IPS-11a (cell line): Measurements from ENCODE around the gene TEX264.
A peak's percentile ranks its signal among the peaks of the same experiment; 100 is the strongest.
"Not testable (repeated sequence)": the region's sequence is repeated elsewhere in the genome, so short reads cannot be mapped to it uniquely, and the experiment has no call there.

ENCODE experiments used
- H3K4me3 ChIP-seq: one replicate; pipeline ENCODE4 v1.5.1; 2013; ENCODE audit warnings: low read depth, low read length, control low read depth

TEX264 gene

DNA sequence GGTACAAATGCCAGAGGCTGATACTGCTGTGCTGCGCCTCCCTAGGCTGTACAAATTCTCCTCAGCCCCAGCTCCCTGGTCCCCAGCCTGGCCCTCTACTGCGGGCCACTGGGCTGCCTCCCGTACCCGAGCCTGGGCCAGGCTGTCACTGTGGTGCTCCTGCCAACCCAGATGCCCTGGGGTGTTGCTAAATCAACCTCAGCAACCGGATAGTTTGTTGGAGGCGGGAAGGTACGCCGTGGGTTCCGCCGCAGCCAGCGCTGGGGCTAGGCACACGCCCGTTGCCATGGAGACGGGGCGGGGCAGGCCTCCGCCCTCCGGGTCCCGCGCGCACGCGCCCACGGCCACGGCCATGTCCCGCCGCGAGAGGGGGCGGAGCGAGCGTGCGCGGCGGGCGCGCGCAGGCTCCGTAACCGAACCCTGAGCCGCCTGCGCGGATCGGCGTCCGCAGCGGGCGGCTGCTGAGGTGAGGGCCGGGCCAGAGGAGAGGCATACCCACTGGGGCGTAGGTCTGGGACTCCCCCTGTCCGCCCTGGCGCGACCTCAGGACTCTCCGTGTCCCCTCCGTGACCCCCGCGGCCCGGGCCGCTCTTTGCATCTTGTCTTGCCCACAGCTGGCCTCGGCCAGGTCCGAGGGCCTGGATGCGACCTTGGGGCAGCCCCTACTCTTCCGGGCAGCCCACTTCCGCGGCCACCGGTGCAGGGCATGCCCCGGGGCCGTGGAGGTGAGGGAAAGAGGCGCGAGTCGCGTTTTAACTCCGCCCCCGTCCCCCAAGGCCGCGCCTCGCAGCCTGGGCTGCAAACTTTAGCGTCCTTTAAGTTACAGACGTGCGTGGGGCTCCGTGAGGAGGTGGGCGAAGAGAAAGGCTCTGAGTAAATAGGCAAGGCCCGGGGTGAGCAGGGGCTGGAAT, at the start of gene TEX264:
Gene TEX264, plus strand, starts transcription at position 430 of the 911 bp plus-strand sequence. CDS start 3,053 bp downstream, outside the sequence.
- peak within 1 kb of the TSS; percentile 69 for H3K4me3 ChIP-seq

GRCh38 chr3:51622413-51622812, 48.6 kb upstream of the TEX264 start:
- H3K4me3 ChIP-seq: no peak overlapping the region

GRCh38 chr3:51622868-51623267, 48.2 kb upstream of the TEX264 start:
- no peak overlapping the region for H3K4me3 ChIP-seq

GRCh38 chr3:51630513-51630912, 40.5 kb upstream of the TEX264 start:
- H3K4me3 ChIP-seq: no peak overlapping the region

DNA sequence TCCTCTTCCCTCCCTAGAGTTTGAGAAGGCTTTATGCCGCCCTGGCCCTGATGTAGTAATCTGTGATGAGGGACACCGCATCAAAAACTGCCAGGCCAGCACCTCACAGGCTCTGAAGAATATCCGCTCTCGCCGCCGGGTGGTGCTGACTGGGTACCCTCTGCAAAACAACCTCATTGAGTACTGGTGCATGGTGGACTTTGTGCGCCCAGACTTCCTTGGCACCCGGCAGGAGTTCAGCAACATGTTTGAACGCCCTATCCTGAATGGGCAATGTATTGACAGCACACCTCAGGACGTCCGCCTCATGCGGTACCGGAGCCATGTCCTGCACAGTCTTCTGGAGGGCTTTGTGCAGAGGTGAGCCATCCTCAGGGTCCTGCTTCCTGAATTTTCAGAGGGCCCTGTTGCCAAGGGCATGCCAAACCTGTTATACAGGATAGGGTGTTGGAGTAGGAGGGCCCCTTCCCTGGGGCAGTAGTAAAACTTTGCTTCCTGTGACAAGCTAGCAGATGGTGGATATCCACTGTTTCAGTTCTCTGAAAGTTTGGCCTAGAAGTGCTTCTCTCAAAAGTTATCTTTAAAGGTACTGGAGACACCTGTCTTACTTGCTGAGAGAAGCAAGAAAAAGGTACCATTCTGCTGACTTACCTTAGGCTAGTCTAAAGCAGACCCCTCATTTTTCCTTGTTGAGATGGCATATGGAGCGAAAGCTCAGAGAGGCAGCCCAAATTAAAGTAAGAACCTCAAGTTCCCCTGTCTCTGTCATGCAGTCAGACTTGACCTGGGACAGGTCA, 33.7 kb upstream of the TEX264 start:
- H3K4me3 ChIP-seq: no peak overlapping the region

DNA sequence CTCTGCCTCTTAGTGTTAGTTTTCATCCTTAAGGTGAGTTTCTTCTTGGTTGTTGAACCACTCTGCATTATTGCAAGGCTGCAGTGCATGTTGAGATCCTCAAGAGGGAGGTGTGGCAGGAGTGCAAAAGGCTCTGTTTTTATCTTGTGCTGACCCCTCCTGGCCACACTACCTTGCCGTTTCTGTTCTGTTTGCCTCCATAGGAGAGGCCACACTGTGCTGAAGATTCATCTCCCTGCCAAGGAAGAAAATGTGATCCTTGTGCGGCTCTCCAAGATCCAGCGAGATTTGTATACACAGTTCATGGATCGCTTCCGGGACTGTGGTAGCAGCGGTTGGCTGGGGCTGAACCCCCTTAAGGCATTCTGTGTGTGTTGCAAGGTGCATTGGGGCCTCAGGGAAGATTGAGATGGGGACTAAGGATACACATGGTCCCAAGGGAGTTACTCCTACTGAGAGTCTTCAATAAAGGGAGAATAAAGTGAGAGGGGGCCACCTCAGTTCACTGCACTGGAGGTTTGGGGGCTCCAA, 33.0 kb upstream of the TEX264 start:
- H3K4me3 ChIP-seq: no peak overlapping the region

DNA sequence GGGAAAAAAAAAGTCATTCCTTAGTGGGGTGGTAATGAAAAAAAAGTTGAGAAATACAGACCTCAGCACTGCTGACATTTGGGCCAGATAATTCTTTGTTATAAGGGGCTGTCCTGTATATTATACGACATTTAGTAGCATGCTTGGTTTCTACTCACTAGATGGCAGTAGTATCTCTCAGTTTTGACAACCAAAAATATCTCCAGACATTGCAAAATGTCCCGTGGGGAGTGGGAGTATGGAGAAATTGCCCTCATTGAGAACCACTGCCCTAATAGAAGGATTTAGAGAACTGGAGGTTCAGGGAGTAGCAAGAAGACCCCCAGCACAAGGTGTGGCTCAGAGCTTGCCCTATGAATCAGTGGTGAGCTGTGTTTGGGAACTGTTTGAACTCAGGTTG, 28.6 kb upstream of the TEX264 start:
- no peak overlapping the region for H3K4me3 ChIP-seq

- no peak overlapping the region for H3K4me3 ChIP-seq
Measured at GRCh38 chr3:51646091-51646490, 25.0 kb upstream of the TEX264 start.

- H3K4me3 ChIP-seq: not testable (repeated sequence)
Measured at GRCh38 chr3:51652103-51652502, 18.9 kb upstream of the TEX264 start.

DNA sequence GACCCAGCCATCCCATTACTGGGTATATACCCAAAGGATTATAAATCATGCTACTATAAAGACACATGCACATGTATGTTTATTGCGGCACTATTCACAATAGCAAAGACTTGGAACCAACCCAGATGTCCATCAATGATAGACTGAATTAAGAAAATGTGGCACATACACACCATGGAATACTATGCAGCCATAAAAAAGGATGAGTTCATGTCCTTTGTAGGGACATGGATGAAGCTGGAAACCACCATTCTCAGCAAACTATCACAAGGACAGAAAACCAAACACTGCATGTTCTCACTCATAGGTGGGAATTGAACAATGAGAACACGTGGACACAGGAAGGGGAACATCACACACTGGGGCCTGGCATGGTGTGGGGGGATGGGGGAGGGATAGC, 17.6 kb upstream of the TEX264 start:
- not testable (repeated sequence) for H3K4me3 ChIP-seq

- H3K4me3 ChIP-seq: no peak overlapping the region
Measured at GRCh38 chr3:51657234-51657633, 13.8 kb upstream of the TEX264 start.

DNA sequence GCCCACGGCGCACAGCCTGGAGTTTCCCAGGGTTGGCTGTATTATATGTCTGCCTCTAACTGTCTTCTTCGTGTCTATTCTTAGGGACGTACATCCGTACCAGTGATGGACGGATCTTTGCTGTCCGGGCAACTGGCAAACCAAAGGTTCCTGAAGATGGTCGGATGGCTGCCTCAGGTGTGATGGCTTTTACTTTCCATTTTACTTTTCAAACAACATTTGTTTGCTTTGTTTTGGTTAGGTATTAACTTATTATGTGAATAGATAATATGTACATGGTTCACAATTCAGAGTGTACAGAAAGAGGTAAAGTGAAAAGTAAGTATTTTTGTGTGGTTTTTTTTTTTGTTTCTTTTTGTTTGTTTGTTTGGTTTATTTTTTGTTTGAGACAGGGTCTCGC, 11.1 kb upstream of the TEX264 start:
- H3K4me3 ChIP-seq: no peak overlapping the region

GRCh38 chr3:51662456-51662855, 8.6 kb upstream of the TEX264 start:
- no peak overlapping the region for H3K4me3 ChIP-seq

DNA sequence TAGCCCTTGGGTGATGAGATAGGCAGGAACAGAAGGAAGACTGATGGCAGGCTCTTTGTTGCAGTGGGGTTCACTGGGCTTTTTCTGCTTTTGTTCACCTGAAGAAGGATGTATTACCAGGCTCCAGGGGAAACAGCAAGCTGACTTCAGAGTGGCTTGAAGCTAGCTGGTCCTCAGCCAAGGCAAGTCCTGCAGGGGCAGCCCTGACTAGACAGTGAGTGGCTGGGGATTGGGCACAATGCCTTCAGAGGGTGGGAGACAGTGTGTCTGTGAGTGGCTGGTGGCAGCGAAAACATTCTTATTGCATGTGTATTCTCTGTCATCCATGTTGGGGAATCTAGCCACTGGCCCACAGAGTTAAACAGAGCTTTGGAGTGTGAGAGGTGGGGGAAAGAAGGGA, 2.3 kb upstream of the TEX264 start:
- no peak overlapping the region for H3K4me3 ChIP-seq

GRCh38 chr3:51669241-51670052, 1.6 kb upstream of the TEX264 start:
- H3K4me3 ChIP-seq: no peak overlapping the region

DNA sequence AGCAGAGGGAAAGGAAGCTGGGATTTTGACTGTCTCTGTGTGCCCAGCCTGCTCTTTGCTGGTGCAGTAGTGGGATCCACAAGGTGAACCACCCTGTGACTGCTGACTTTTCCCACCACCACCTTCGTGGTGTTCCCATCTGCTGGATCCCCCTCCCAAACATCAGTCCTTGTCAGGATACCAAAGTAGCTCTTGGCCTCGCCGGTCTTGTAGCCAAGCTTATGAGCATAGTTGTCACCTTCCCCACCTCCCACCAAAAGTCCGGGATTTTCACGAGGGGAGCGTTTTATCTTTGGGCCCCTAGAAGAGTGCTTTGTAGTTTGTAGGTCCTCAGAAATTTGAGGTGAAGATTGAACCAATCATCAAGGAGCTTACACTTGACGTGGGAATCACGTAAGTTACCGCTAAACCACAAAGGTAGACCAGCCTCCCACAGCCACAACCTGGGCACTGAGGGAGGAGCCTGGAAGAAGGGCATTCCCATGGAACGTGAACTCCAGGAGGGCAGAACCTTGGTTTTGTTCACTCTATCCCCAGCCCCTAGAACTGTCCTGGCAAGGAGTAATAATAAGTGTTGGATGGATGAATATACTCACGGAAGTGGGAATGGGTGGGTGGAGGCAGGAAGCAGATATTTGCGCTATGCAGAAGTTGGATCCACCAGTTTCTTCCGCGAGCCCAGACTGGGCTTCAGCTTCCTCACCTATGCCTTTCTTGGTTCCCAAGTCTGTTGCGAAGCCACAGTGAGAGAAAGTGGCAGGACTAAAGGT, 814 bp upstream of the TEX264 start:
- peak overlapping the region; percentile 69 for H3K4me3 ChIP-seq

DNA sequence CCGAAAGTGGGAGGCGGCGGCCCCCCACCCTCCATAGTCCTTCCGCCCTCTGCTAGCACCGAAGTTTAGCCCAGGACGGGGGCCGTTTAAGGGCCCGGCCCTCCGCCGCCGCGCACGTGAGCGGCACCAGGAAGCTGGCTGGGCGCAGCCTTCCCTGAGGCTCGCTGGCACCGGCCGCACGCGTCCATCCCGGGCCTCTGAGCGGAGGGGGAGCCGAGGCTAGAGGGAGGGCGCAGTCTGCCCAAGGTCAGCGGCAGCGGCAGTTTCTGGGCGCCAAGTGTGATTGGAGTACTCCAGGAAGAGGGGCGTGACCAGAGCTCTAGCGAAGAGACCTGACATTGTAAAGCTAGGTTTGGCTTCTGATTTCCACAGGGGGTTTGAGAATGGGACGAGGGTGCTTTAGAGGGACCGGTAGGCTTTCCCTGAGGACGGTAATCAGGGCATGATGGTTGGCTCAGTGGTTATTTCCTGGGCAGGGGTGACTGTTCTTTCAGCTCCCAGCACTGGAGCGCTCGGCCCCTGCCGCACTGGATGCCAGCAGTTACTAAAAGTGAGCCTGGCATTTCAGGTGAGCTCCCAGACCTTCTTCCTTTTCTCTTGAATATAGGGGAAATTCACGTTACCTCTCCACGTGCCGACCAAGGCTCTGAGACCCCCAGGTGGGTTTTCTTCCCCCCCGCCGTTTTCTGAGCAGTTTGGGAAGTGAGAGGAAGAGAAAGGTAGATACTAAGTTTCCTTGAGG, 853 bp downstream of the TEX264 start:
- peak overlapping the region; percentile 69 for H3K4me3 ChIP-seq

- no peak overlapping the region for H3K4me3 ChIP-seq
Measured at GRCh38 chr3:51673181-51673801, 2.2 kb downstream of the TEX264 start.
